Measurements from ENCODE around the gene HDC.

HDC gene

DNA sequence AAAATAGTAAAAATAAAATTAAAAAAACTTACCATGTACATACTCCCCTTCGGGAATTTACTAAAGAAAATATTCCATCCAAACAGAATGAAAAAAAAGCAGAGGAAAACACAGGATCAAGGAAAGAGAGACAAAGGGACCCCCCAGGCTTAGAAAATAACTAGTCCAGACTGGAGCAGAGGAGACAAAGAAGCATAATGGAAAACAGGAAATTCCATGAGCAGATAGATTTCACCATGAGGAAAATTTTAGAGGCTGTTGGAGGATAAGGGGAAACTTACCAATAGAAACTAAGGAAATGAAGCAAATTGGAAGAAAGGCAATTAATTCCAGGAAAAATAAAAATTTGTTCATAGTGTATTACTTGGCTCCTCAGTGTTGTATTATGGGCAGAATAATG lies 46.8 kb downstream of the HDC start:
- Histone ChIP-seq H3K27ac (ENCODE audit: low read length) (no peak overlapping the region), H3K36me3 (replicated peaks; ENCODE audit: insufficient read depth, low read length) (no peaks in the 10 kb centered on the region), H3K79me2 (ENCODE audit: low read length) (no peaks in the 10 kb centered on the region), H3K9ac (ENCODE audit: low read length) (no peak overlapping the region), H3K9me3 (replicated peaks; ENCODE audit: insufficient read depth, low read length) (no peaks in the 10 kb centered on the region), H3K4me3 (ENCODE audit: low read length) (no peak overlapping the region), H2AFZ (ENCODE audit: low read length) (no peak overlapping the region), H3K4me1 (ENCODE audit: low read length) (no peaks in the 10 kb centered on the region), H4K20me1 (ENCODE audit: insufficient read depth, low read length) (no peaks in the 10 kb centered on the region), H3K4me2 (ENCODE audit: low read depth, low read length) (no peak overlapping the region), H3K9me2 (replicated peaks; ENCODE audit: insufficient read depth, low read length) (no peaks in the 10 kb centered on the region), H3K27me3 (replicated peaks; ENCODE audit: insufficient read depth, low read length) (no peaks in the 10 kb centered on the region), H3F3A (ENCODE audit: insufficient read depth, low read length) (no peaks in the 10 kb centered on the region)
- DNase-seq = no peak
- TF ChIP-seq EZH2phosphoT487 (IDR thresholded peaks at IDR 0.05; ENCODE audit: low read length) = no peak
- no peak for TF ChIP-seq EZH2 (optimal IDR thresholded peaks at IDR 0.05; ENCODE audit: low read depth, low read length)
- TF ChIP-seq, protein P1, sequence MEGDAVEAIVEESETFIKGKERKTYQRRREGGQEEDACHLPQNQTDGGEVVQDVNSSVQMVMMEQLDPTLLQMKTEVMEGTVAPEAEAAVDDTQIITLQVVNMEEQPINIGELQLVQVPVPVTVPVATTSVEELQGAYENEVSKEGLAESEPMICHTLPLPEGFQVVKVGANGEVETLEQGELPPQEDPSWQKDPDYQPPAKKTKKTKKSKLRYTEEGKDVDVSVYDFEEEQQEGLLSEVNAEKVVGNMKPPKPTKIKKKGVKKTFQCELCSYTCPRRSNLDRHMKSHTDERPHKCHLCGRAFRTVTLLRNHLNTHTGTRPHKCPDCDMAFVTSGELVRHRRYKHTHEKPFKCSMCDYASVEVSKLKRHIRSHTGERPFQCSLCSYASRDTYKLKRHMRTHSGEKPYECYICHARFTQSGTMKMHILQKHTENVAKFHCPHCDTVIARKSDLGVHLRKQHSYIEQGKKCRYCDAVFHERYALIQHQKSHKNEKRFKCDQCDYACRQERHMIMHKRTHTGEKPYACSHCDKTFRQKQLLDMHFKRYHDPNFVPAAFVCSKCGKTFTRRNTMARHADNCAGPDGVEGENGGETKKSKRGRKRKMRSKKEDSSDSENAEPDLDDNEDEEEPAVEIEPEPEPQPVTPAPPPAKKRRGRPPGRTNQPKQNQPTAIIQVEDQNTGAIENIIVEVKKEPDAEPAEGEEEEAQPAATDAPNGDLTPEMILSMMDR (IDR thresholded peaks at IDR 0.05; ENCODE audit: low read length) = no peak

- H3K4me1 ChIP-seq (ENCODE audit: low read length) = no peaks in the 10 kb centered on the region
- H3K9me2 ChIP-seq (replicated peaks; ENCODE audit: insufficient read depth, low read length) = no peaks in the 10 kb centered on the region
- no peak overlapping the region for H3K4me3 ChIP-seq (ENCODE audit: low read length)
- H3K79me2 ChIP-seq (ENCODE audit: low read length) = no peaks in the 10 kb centered on the region
- H2AFZ ChIP-seq (ENCODE audit: low read length) = no peak overlapping the region
- no peaks in the 10 kb centered on the region for H3K9me3 ChIP-seq (replicated peaks; ENCODE audit: insufficient read depth, low read length)
- H3K27me3 ChIP-seq (replicated peaks; ENCODE audit: insufficient read depth, low read length) = no peaks in the 10 kb centered on the region
- H3K36me3 ChIP-seq (replicated peaks; ENCODE audit: insufficient read depth, low read length) = no peaks in the 10 kb centered on the region
- H4K20me1 ChIP-seq (ENCODE audit: insufficient read depth, low read length) = no peaks in the 10 kb centered on the region
- H3K4me2 ChIP-seq (ENCODE audit: low read depth, low read length) = no peak overlapping the region
- no peak overlapping the region for H3K27ac ChIP-seq (ENCODE audit: low read length)
- no peak for DNase-seq
- no peak overlapping the region for H3K9ac ChIP-seq (ENCODE audit: low read length)
- TF ChIP-seq EZH2 (optimal IDR thresholded peaks at IDR 0.05; ENCODE audit: low read depth, low read length) (no peak), EZH2phosphoT487 (IDR thresholded peaks at IDR 0.05; ENCODE audit: low read length) (no peak)
- TF ChIP-seq, protein P1 (IDR thresholded peaks at IDR 0.05; ENCODE audit: low read length) = no peak
- H3F3A ChIP-seq (ENCODE audit: insufficient read depth, low read length) = no peaks in the 10 kb centered on the region
Observed at GRCh38 chr15:50218291-50218690, 47.2 kb downstream of the HDC start.

GRCh38 chr15:50210462-50211157 lies 54.9 kb downstream of the HDC start:
- DNase-seq = no peak
- Histone ChIP-seq H3K27ac (ENCODE audit: low read length) (no peak overlapping the region), H3K36me3 (replicated peaks; ENCODE audit: insufficient read depth, low read length) (no peaks in the 10 kb centered on the region), H3K79me2 (ENCODE audit: low read length) (no peaks in the 10 kb centered on the region), H4K20me1 (ENCODE audit: insufficient read depth, low read length) (no peaks in the 10 kb centered on the region), H2AFZ (ENCODE audit: low read length) (no peak overlapping the region), H3K9me3 (replicated peaks; ENCODE audit: insufficient read depth, low read length) (no peaks in the 10 kb centered on the region), H3K9ac (ENCODE audit: low read length) (no peak overlapping the region), H3K4me3 (ENCODE audit: low read length) (no peak overlapping the region), H3K9me2 (replicated peaks; ENCODE audit: insufficient read depth, low read length) (no peaks in the 10 kb centered on the region), H3K27me3 (replicated peaks; ENCODE audit: insufficient read depth, low read length) (no peaks in the 10 kb centered on the region), H3F3A (ENCODE audit: insufficient read depth, low read length) (no peaks in the 10 kb centered on the region), H3K4me2 (ENCODE audit: low read depth, low read length) (no peak overlapping the region), H3K4me1 (ENCODE audit: low read length) (no peaks in the 10 kb centered on the region)
- TF ChIP-seq EZH2phosphoT487 (IDR thresholded peaks at IDR 0.05; ENCODE audit: low read length) (no peak), EZH2 (optimal IDR thresholded peaks at IDR 0.05; ENCODE audit: low read depth, low read length) (no peak)
- TF ChIP-seq, protein P1 (IDR thresholded peaks at IDR 0.05; ENCODE audit: low read length) = no peak

Data from MM.1S (cell line).